Measurements from ENCODE around the gene DAD1.

DNA sequence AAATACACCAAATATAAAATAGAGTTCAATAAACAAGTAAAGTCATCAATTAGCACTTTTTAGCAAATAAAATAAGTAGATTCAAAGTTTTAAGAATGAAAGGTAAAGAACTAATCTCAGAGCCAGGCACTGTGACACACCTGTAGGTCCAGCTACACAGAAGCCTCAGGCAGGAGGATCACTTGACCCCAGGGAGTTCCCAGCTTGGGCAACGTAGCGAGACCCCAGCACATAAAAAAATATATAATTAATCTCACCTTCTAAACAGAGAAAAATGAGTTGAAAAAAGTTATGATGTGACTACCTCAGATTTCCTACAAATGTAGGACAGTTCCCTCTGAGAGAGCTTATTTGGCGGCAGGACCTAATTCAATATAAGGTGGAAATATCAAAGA is 19.3 kb downstream of the DAD1 start:
- TF ChIP-seq, protein P1, sequence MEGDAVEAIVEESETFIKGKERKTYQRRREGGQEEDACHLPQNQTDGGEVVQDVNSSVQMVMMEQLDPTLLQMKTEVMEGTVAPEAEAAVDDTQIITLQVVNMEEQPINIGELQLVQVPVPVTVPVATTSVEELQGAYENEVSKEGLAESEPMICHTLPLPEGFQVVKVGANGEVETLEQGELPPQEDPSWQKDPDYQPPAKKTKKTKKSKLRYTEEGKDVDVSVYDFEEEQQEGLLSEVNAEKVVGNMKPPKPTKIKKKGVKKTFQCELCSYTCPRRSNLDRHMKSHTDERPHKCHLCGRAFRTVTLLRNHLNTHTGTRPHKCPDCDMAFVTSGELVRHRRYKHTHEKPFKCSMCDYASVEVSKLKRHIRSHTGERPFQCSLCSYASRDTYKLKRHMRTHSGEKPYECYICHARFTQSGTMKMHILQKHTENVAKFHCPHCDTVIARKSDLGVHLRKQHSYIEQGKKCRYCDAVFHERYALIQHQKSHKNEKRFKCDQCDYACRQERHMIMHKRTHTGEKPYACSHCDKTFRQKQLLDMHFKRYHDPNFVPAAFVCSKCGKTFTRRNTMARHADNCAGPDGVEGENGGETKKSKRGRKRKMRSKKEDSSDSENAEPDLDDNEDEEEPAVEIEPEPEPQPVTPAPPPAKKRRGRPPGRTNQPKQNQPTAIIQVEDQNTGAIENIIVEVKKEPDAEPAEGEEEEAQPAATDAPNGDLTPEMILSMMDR (IDR thresholded peaks at IDR 0.05) = no peak
- TF ChIP-seq POLR2A (IDR thresholded peaks at IDR 0.05) (no peak), EP300 (IDR thresholded peaks at IDR 0.05; ENCODE audit: low read depth) (no peak), POLR2AphosphoS5 (IDR thresholded peaks at IDR 0.05) (no peak)

Data from transverse colon (tissue), 4 donors.